ENCODE results near the gene CKB.

CKB gene

DNA sequence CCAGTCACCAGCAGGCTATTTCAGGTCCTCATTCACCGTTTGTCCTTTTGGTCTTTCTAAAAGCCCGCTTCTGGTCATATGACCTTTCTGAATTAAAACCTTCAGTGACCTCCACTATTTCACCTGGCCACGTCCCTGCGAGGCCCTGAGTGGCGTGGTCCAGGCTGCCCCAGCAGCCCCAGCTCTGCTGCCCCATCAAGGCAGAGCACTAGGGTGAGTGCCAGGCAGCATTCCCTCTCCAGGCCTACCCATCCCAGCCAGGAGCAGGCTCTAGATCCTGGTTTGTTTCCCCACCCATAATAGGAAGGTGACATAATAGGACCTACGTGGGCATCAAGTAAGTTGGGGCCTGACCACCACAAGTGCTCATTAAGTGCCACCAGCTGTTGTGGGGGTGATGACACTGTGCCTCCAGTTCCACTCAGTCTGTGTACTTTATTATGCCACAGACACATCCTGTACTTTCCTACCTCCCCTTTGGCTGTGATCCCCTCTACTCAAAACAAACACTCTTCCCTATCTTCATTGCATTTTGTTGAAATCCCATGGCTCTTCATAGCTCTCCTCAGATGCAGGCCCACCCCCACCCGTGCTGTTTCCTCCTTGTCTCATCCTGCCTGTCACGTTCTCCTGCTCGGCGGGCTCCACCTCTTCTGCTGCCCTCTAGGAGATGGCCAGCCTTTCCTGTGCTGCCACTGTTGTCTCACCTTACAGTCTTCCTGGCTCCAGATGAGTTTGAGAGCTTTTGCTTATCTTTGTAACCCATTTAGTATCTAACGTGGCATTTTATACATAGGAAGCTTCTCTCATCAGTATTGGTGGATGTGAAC is 21.4 kb downstream of the CKB start:
- in situ Hi-C loops (cut with HindIII; ENCODE audit: low sequenced_read_pairs) = no loop called here
- DNase-seq (ENCODE audit: low read depth) = no peak
- TF ChIP-seq, protein P1, sequence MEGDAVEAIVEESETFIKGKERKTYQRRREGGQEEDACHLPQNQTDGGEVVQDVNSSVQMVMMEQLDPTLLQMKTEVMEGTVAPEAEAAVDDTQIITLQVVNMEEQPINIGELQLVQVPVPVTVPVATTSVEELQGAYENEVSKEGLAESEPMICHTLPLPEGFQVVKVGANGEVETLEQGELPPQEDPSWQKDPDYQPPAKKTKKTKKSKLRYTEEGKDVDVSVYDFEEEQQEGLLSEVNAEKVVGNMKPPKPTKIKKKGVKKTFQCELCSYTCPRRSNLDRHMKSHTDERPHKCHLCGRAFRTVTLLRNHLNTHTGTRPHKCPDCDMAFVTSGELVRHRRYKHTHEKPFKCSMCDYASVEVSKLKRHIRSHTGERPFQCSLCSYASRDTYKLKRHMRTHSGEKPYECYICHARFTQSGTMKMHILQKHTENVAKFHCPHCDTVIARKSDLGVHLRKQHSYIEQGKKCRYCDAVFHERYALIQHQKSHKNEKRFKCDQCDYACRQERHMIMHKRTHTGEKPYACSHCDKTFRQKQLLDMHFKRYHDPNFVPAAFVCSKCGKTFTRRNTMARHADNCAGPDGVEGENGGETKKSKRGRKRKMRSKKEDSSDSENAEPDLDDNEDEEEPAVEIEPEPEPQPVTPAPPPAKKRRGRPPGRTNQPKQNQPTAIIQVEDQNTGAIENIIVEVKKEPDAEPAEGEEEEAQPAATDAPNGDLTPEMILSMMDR (IDR thresholded peaks at IDR 0.05; ENCODE audit: low read depth, low read length, missing control alignments) = no peak
- H3K4me3 ChIP-seq (ENCODE audit: low read depth, low read length) = no peak overlapping the region

DNA sequence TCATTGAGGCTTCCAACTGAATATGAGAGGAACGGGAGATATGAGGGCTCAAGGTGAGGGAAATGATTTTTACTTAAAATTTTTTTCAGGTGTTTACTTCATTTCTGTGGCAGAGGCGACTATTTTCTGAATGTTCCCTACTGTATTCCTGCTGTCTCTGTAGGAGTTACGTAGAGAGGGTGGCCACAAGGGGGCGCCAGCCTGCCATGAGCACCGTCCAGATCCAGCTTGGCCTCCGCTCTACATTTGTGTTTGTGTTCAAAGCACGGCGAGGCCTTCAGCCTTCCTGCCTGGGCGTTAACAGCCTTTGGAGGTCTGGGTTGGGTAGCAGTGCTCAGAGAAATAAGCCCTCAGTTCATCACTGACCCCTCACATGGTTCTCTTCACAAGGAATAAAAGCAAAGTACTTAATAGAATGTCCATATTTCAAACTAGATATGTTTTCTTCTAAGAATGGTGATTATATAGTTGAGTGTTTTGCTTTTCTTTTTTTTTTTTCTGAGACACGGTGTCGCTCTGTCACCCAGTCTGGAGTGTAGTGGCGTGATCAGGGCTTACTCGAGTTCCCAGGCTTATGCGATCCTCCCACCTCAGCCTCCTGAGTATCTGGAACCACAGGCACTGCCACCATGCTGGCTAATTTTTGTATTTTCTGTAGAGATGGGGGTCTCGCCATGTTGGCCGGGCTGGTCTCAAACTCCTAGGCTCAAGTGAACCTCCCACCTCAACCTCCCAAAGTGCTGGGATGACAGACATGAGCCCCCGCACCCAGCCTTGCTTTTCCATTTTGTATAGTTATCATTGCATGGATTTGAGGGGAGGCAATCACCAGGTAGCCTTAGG is 22.3 kb downstream of the CKB start:
- H3K4me3 ChIP-seq (ENCODE audit: low read depth, low read length) = no peak overlapping the region
- peak; percentile 70 for DNase-seq (ENCODE audit: low read depth)
- TF ChIP-seq, protein P1 (IDR thresholded peaks at IDR 0.05; ENCODE audit: low read depth, low read length, missing control alignments) = peak; percentile 97
- in situ Hi-C loops (cut with HindIII; ENCODE audit: low sequenced_read_pairs) = no loop called here

DNA sequence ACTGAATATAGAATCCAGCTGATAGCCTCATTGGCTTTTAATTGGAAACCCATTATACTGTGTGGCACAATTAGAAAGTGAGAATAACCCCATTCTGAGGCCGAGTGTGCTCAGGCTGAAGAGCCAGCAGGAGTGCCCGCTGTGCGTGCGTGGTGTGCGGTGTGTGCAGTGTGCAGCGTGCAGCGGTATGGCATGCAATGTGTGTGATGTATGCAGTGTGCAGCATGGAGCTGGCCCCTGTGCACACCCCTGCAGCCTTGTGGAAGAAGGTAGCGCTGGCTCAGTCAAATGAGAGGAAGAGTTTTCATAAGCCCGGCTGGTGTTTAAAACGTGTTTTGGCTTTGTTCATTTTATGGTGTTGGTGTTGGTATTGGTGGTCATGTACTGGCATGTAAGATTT is 22.9 kb downstream of the CKB start:
- DNase-seq (ENCODE audit: low read depth) = no peak
- in situ Hi-C loops (cut with HindIII; ENCODE audit: low sequenced_read_pairs) = no loop called here
- no peak overlapping the region for H3K4me3 ChIP-seq (ENCODE audit: low read depth, low read length)
- TF ChIP-seq, protein P1 (IDR thresholded peaks at IDR 0.05; ENCODE audit: low read depth, low read length, missing control alignments) = no peak

DNA sequence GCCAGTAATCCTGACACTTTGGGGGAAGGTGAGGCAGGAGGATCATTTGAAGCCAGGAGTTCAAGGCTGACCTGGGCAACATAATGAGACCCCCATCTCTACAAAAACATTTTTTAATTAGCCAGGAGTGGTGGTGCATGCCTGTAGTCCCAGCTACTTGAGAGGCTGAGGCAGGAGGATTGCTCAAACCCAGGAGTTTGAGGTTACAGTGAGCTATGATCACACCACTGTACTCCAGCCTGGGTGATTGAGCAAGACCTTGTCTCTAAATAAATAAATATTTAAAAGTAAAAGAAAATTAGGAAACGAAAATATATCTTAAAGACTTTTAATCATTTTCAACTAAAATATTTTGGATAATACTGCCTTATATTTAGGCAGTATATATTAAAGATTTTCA is 25.9 kb downstream of the CKB start:
- DNase-seq (ENCODE audit: low read depth) = no peak
- H3K4me3 ChIP-seq (ENCODE audit: low read depth, low read length) = no peak overlapping the region
- in situ Hi-C loops (cut with HindIII; ENCODE audit: low sequenced_read_pairs) = no loop called here
- TF ChIP-seq, protein P1 (IDR thresholded peaks at IDR 0.05; ENCODE audit: low read depth, low read length, missing control alignments) = no peak

DNA sequence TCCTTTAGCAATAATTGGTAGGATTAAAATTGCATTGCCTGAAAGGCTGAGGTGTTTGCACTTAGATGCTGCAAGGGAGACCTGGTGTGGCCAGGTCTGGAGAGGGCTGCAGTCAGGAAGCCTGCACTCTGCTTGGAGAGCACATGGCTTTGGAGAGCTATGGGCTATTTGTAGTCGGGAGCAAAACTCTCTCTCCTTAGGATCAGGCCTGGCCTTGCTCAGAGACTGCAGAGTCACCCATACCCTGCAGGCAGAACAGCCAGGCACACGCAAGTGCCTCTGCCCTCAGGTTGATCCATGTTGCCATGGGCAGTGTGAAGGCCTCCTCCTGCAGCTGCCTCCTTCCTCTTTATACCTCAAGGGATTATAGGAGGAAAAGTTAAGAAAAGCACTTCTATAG is 26.8 kb downstream of the CKB start:
- TF ChIP-seq, protein P1 (IDR thresholded peaks at IDR 0.05; ENCODE audit: low read depth, low read length, missing control alignments) = no peak
- in situ Hi-C loops (cut with HindIII; ENCODE audit: low sequenced_read_pairs) = no loop called here
- no peak for DNase-seq (ENCODE audit: low read depth)
- no peak overlapping the region for H3K4me3 ChIP-seq (ENCODE audit: low read depth, low read length)

DNA sequence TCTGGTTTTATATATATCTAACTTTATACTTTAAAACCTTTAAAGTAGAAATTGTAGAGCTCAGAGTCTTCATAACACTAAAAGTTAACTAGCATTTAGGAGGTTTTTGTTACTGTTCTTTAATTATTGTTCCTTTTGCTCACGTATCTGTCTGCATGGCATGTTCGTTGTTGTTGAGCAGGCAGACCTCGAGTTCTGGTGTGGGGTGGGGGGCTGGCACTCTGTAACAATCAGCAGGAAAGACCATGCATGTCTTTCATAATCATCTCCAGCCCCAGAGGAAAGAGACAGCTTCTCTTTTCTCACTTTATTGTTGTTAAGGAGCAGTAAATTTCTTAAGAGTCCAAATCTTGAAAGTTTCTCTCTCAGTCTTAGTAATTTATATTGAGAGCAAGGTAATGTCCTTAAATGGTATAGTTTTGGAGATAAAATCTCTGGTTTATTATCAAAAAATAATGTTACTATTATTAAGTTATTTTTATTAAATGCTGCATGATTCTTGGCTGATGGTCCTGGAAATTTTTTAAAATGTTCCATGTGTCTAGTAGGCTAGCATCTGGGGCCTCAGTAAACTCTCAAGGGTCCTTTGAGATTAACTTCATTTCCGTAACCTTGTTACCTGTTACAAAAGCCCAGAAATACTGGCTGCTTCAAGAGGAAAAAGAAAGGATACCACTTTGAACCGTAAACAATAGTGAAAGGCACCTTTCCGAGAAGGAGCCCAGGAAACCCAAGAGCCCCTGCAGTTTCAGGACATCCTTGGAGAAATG is 30.3 kb downstream of the CKB start:
- no peak overlapping the region for H3K4me3 ChIP-seq (ENCODE audit: low read depth, low read length)
- in situ Hi-C loops (cut with HindIII; ENCODE audit: low sequenced_read_pairs) = no loop called here
- TF ChIP-seq, protein P1 (IDR thresholded peaks at IDR 0.05; ENCODE audit: low read depth, low read length, missing control alignments) = no peak
- DNase-seq (ENCODE audit: low read depth) = no peak
